GM12875 (cell line): ENCODE measurements around the gene APEH.

Source experiments
- H3K4me3 ChIP-seq: one replicate; pipeline ENCODE4 v1.5.1; 2011; ENCODE audit warnings: low read depth, low read length, control low read depth
- CTCF ChIP-seq: IDR thresholded peaks from 2 replicates; pipeline ENCODE4 v1.5.1; 2011; ENCODE audit warnings: low read depth, mild to moderate bottlenecking, control low read depth, inconsistent platforms, low read length, moderate library complexity, borderline replicate concordance; ENCODE audit not compliant: insufficient read depth

Gene APEH

DNA sequence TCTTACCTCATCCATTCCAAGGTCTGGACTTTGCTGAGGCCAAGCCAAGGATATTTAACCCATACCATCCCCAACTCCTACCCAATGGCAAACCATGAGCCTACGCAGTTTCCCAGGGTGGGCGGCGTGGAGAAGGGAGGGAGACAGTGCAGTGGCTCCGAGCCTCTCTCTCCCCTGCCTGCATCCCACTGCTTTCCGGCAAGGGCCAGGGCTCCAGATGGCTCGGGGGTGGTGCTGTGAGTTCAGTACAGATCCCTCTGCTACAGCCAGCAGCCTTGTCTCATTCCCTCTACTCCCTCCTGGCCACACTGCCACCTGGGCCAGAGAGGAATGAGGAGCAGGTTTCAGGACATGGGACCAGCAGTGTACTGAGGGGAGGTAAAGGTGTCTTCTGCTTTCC lies 44.3 kb upstream of the APEH start:
- H3K4me3 ChIP-seq, result no peak overlapping the region
- TF ChIP-seq CTCF, result no peak

DNA sequence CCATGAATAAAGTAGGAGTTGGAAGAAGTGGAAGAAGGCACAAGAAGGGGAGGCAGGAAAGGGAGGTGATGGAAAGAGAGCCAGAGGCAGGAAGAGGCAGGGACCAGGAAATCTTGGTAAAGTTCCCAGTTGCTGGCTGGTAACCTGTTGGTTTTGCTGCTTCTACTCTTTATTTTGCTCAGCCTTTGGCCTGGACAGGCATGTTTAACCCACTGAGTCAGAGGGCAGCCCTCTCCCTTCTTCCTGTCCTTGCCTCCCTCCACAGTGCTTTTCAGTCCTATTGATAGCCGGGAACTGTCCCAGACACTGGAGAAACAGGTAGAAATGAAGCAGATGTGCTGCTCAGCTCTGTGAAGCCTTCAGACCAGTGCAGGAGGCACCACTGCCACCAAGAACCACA lies 43.4 kb upstream of the APEH start:
- H3K4me3 ChIP-seq, result no peak overlapping the region
- no peak for TF ChIP-seq CTCF

- no peak for TF ChIP-seq CTCF
- no peak overlapping the region for H3K4me3 ChIP-seq
Measured at GRCh38 chr3:49634736-49635135, 39.4 kb upstream of the APEH start.

GRCh38 chr3:49636883-49637609 lies 37.1 kb upstream of the APEH start:
- no peak for TF ChIP-seq CTCF
- H3K4me3 ChIP-seq, result no peak overlapping the region

- no peak for TF ChIP-seq CTCF
Measured at GRCh38 chr3:49638445-49638844, 35.7 kb upstream of the APEH start.

DNA sequence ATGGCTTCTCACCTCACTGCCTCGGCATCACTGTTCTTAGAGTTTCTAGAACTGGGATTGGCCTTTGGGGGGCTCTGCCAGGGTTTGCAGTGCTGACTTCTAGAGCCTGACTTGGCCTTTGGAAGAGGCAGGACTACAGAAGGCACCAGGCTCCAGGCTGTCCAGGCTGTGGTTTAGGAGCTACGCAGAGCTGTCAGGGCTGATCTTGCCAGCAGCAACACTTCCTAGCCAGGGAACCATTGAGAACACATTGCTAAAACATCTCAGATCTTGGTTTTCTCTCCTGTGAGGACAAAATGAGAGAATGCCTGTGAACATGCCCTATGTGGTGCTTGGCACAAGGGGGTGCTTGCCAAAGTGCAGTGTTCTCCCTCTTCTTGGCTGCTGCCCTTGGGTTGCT lies 34.6 kb upstream of the APEH start:
- TF ChIP-seq CTCF, result no peak
- H3K4me3 ChIP-seq, result no peak overlapping the region

More at GRCh38 chr3:49638445-49638844, 35.7 kb upstream of the APEH start:
- H3K4me3 ChIP-seq, result no peak overlapping the region

- no peak for TF ChIP-seq CTCF
- H3K4me3 ChIP-seq, result no peak overlapping the region
Measured at GRCh38 chr3:49641292-49641691, 32.9 kb upstream of the APEH start.
